Suprapubic skin (tissue), 4 donors: ENCODE results near the gene SHOC2.

Source experiments
- CTCF ChIP-seq, 2 donors: fragments of 200-600 bp in 1 of 2; fragments of 450-650 bp in 1 of 2; sonication (generic) in 1 of 2; IDR thresholded peaks; one replicate each; pipeline ENCODE4 v1.5.1; 2016 to 2019; ENCODE audit warnings: antibody characterized with exemption in 2 of 2, mild to moderate bottlenecking in 1 of 2, moderate library complexity in 1 of 2
- EP300 ChIP-seq: sonication (generic); formaldehyde crosslinking; IDR thresholded peaks from one replicate; pipeline ENCODE4 v1.6.1; 2017; ENCODE audit warnings: antibody characterized with exemption
- POLR2A ChIP-seq, 2 donors: fragments of 450-650 bp; IDR thresholded peaks; one replicate each; pipeline ENCODE4 v1.6.1; 2017; ENCODE audit warnings: antibody characterized with exemption in 2 of 2, mild to moderate bottlenecking in 2 of 2, moderate library complexity in 2 of 2
- POLR2AphosphoS5 ChIP-seq, 3 donors: sonication (generic); formaldehyde crosslinking; IDR thresholded peaks; one replicate each; pipeline ENCODE4 v1.6.1; 2017; ENCODE audit warnings: antibody characterized with exemption in 3 of 3

DNA sequence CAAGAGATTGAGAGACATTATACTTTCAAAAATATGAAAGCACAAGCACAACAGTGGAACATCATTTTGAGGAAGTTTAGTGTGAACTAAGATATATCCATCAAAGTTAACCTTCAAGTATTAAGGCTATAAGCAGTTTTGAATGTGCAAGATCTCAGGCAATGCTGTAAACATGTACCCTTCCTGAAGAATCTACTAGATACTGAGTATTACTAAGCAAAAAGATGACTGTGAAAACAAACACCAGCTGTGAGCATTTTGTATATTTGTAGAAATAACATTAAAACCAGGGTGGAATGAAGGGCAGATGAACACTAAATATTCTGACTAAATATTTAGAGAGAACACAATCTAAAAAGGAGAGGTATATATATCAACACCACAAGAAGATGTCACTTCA lies 116.1 kb downstream of the SHOC2 start:
- TF ChIP-seq CTCF (IDR thresholded peaks at IDR 0.05), result no peak
- TF ChIP-seq POLR2A (IDR thresholded peaks at IDR 0.05), result no peak
- no peak for TF ChIP-seq POLR2AphosphoS5 (IDR thresholded peaks at IDR 0.05)
- no peak for TF ChIP-seq EP300
